ENCODE results near the gene ASTN2.

GRCh38 chr9:116718111-116718510, 696.7 kb downstream of the ASTN2 start:
- TF ChIP-seq CTCF (IDR thresholded peaks at IDR 0.05) (no peak), POLR2A (IDR thresholded peaks at IDR 0.05) (no peak)

Measured in Peyer's patch (tissue), 4 donors.